DND-41 (cell line): ENCODE measurements around the gene CYP19A1.

Source experiments
- CTCF ChIP-seq: IDR thresholded peaks from 2 replicates; pipeline ENCODE4 v1.5.1; 2012; ENCODE audit warnings: borderline replicate concordance, low read length, moderate library complexity, mild to moderate bottlenecking; ENCODE audit not compliant: poor library complexity, severe bottlenecking; ENCODE audit errors: extremely low read depth
- EZH2 ChIP-seq: IDR thresholded peaks from 3 replicates; pipeline ENCODE4 v1.6.1; 2012; ENCODE audit warnings: borderline replicate concordance, low read depth, mild to moderate bottlenecking, moderate library complexity, low read length, inconsistent platforms; ENCODE audit not compliant: severe bottlenecking

GRCh38 chr15:51377038-51377786 lies 38.8 kb upstream of the CYP19A1 start:
- TF ChIP-seq EZH2 (no peak), CTCF (no peak)
